Glomerular endothelial cell (primary cell): ENCODE measurements around the gene TIAM2. TPM values are rescaled to one million over a fixed set of nuclear protein-coding genes. Genes with fewer than 3 reads are reported as not detected.
A peak's percentile ranks its signal among the peaks of the same experiment; 100 is the strongest.
"Not testable (repeated sequence)": the region's sequence is repeated elsewhere in the genome, so short reads cannot be mapped to it uniquely, and the experiment has no call there.

ENCODE experiments used
- DNase-seq: peaks from one replicate; pipeline ENCODE4 v3.0.0-alpha.2; 2011; ENCODE audit warnings: low read depth, low spot score; ENCODE audit errors: extremely low read depth
- total RNA-seq: library from RNA; depleted of rRNA; stranded (reverse); fragments of >200 nt; gene quantifications from 2 replicates; pipeline ENCODE4 v1.2.3, GENCODE V29; 2015

TIAM2 gene
- total RNA-seq, 1 donor from 2014 or later, result 10.4 TPM

DNA sequence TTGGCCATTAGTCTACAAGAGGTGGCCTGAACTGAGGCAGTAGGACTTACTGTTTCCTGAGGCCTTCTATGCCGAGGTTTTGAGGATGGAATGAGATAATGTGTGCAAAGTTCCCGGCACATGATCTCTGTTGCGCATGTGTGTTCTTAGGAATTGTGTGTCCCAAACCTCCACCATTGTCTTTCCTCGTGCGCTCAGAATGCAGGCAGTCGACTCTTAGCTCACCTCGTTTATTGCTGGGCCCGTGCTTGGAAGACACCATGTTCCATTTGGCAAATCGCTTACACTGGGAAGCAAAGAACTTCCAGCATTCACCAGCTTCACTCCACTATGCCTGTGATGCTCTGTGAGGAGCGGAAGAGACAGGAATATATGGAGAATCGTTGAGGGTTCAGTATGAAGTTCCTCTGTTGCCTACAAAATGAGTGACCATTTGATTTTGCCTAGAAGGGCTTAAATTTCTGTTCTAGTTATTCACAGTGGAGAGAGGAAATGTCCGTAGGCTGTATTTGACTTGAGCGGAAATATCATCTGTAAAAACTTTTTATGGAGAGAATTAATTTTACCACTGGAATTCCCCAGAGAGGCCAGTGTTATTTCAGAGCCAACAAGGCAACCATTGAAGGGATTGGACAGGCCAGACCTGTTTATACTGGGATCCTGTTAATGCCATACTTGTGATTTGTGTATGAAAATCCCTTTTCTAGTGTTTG, 193.0 kb downstream of the TIAM2 start:
- no peak for DNase-seq

DNA sequence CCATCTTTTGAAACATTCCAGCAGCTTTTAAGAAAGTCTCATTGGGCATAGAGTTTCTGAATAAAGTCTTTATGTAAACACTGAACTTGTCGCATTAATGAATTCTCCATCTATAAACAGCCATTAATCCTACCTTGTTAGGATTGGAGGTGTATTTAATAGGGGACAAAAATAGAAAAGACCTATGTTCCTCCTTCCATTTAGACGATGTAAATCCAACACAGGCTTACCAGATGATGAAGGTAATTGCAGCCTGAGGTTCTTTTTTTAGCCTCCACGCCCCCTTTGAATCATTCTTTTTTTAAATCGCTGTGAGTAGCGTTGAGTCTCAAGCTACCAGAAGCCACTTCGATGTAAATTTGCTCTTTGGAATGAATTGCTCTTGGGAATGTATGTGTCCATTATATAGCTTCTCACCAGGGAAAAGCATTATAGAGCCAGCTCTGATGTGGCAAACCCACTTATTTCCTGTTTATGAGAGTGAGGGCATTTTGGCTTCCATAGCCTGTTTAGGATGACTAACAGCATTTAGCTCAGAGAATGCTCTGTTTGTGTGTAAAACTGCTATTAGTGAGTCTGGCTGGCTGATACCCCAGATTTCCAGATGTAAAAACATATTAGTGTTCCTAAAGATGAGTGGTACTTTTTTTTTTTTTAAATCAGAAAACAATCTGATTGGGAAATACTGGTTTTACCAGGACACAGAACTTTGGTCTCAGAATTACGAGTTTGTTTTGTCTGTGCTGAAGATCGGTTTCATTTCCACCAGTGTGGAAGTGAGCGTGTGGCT, 193.8 kb downstream of the TIAM2 start:
- DNase-seq, result peak; percentile 91

DNA sequence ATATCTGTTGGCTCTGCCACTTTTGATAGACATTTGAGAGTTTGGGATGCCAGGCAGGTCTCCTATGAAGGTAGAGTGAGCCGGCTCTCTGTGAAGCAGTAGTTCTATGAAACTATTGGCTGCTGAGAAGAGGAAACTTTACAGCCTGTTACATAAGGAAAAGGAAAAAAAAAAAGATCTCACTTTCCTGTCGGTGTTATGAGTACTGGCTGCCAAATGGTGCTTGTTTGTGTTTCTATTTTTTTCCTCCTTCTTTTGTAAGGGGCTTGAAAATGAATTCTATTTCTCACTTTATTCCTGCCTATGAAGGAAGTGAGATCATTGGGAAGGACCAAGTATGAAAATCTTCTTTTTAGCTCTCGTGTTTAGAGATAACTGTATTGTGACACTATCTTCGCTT, 195.6 kb downstream of the TIAM2 start:
- DNase-seq, result no peak

DNA sequence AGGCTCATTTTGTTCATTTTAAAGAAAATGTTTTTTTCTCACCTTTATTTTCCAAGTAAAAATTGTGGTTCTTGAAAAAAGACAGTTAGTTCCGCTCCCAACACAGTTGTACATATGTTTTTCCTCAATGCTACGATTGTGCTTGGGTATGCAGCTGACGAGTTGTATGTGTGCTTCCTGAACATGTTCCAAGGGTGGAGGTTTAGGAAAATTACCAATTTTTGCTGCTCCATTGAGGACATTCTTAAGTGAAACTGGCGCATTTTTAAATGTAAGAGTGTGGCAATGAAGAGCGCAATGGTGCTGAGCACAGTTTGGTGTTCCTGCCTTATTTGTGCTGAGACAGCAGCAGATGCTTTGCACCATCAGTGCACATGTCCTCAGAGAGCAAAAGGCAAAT, 198.4 kb downstream of the TIAM2 start:
- no peak for DNase-seq

DNA sequence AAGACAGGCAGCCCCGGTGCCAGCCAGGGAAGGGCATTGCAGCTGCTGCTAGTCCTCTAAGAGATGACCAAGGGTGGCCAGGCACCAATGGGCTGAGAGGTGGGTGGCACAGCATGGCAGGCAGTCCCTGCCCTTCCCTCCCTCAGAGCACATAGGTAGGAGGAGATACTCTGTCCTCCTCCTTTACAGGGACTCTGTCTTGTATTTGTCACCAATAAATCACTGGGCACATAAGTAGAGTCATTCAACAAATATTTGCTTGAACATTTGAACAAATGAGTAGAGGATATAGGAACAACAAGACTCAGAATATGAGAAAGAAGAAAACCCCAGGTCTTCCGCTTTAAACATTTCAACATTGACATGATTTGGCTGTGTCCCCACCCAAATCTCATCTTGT, 199.3 kb downstream of the TIAM2 start:
- no peak for DNase-seq

DNA sequence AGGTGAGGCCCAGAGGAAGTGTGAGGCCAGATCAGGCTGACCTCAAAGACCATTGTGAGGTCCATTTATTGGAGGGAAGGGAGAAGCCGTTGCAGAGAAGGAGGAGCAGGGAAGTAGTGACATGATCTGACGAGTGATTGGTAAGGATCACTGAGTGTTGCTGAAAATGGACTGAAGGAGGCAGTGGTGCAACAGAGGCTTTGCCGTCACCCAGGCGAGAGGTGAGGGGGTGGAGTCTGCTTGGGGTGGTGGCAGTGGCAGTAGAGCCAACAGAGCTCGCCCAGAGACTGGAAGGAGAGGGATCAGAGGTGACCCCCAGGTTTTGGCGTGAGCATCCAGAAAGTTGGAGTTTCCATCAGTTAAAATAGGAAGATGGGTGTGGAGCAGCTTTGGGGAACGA, 200.8 kb downstream of the TIAM2 start:
- no peak for DNase-seq

DNA sequence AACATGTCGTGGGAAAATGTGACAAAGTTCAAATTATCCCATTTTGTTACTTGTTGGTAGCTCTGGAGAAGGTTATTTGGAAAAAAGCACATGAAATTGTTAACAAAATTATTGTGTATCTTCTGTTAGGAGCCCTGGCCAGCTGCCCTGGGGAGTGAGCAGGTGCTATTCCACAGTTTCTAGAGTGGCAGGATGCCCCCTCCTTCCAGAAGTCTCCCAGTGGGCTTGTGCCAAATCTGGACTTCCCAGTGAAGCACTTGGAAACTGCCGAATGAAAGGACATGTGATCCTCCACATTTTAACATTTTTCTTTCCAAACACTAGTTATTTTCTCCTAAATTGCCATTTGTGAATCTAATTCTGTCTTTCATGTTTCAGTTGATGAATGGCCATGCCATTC, 201.8 kb downstream of the TIAM2 start:
- no peak for DNase-seq

DNA sequence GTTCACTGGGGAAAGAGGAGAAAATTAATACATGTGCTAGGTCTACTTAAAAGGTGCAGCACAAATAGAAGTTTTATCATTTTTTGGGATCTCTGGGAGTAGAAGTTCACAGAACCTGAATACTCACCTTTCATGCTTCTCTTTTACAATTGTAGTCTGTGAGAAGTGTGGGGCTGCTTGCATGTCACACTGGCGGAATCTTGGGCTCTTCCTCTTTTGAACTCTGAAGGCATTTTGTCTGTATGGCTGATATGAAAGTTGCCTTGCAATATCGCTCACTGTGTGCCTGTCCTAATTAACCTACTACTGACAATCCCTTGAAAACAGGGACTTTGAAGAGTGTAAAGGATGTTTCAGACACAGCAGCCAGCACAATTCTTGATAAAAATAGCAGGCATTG, 202.8 kb downstream of the TIAM2 start:
- no peak for DNase-seq

DNA sequence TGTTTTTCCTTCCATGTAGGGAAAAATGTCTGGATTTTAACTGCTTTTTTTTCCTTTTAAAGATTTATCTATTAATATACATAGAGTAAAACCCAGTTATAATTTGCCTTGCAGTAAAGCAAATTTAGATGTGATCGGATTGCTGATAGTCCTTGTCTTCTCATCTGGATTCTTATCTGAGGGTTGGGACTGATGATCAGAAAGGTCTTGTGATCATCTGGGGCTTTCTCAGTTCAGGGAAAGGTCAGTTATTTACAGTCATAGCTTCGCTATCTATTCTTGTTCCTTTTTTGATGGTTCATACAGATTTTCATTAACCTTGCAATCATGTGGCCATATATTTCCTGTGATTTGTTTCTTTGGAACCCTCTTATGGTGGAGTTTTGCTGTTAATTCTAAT, 204.9 kb downstream of the TIAM2 start:
- no peak for DNase-seq

DNA sequence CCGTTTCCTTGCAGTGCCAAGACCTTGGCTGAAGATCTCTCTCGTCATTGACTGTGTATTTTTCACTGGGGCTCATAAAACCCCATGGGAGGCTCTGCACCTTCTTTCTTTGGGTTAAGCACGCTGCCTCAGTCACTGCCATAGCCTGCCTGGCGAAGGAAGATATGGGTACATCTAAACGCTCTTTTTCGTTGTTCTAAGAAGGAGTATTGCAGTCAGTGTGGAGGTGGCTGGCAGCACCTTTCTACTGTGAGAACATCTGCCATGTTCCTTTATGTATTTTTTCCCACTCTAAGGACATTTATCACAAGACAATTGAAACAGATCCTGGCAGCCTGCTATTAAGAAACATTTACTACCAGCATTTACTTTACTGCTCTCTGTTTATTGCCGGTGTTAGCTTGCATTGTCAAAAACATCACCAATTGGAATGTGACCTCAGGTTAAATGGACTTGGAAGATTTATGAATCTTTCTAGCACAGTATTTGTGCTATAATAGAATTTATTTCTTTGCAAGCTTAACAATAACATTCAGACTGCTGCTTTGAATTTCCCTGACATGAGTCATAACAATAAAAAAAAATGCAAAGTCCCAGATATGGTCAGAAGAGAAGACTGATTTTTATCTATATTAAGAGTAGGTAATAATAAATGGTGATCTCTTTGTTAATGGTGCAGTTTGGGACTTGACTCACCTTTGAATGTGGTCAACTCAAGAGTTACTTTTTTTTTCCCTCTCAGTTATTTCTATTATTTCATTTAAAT, 206.5 kb downstream of the TIAM2 start:
- peak; percentile 89 for DNase-seq

DNA sequence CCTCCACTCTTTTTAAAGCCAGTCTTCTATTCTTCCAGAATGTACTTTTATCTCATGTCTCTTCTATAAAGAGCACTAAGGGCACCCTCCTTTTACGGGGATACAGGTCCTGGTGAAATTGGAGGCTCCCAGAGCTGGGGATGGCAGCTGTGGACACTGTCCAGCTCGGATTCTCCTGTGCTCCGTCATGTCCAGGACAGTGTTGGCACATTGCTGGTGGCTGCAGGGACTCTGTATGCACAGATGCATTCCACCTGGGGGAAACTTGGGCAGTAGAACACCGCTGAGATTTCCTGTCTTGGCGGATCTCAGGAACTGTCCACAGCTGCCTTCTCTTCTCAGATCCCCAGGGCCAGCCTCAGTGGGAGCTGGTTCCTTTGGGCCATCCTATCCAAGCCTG, 212.1 kb downstream of the TIAM2 start:
- DNase-seq, result no peak

DNA sequence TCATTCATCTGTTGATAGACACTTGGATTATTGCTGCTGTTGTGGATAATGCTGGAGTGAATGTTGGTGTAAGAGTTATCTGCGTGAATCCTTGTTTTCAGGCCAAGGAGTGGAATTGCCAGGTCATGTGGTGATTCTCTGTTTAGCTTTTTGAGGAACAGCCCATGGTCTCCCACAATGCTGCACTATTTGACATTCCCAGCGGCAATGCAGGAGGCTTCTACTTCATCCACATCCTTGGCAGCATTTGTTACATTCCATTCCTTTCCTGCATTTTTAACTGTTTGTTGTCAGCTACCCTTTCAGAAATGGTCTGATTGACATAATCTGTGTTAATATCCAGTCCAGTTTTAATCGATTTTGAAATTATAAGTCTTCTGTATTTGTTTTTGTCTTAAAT, 217.0 kb downstream of the TIAM2 start:
- DNase-seq, result no peak

DNA sequence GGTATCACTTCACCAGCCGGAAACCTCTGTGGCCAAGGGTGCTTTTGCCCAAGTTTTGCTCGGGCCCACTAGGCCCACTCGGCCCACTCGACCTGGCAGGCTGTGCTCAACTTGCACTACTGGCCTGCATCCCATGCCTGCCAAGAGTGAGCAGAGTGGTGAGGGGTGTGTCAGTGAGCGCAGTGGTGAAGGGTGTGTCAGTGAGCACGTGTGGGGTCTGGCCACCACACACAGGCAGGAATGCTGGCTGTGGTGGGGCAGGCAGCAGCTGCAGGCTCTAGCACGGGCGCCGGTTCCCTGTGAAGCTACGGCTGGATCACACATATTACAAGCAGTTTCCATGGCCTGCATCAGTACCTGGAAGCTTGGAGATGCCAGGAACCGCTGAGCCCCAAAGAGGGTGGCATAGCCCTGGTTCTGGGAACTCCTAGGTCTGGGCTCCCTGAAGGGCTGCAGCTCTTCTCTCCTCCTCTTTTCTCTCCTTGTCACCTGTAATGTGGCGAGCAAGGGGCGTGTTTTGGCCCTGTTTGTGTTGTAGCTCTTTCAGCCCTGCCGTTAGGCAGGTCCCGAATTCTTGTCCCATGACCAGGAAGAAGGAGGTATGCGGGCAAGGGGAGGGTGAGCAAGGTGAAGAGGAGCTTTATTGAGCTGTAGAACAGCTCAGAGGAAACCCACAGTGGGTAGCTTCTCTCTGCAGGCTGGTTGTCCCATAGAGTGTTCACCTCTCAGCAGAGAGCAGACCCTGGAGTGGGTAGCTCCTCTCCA, 217.7 kb downstream of the TIAM2 start:
- no peak for DNase-seq

DNA sequence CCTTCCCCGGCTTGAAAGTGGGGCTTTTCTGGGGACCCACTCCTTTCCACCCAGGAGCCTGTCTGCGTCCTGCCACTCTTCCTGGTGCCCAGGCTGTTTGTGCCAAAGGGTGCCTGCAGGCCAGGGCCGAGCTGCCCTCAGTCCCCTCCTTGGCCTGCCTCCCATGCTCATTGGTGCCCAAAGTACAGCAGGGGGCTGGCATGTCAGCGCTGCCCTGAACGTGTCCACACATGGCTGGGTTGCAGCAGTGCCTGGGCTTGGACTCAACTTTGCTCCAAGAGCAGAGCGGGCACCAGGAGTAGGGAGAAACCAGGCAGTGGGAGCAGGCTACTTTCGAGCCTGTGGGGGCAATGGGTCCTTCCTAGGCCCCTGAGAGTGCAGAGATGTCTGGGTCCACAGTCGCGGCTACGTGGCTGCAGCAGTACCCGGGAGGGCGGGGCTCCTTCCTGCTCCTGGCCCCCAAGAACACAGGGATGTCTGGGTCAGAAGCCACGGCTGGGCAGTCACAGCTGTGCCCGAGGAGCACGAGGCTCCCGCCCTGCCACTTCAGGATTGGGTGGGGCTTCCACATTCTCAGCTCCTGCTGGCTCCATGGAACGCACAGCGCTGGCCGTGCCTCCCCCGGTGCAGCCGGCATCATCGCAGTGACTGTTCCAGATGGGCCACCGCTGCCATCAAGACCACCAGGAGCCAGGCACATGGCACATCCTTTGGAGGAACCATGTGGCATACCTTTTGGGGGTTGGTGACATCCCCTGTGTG, 218.7 kb downstream of the TIAM2 start:
- DNase-seq, result no peak

DNA sequence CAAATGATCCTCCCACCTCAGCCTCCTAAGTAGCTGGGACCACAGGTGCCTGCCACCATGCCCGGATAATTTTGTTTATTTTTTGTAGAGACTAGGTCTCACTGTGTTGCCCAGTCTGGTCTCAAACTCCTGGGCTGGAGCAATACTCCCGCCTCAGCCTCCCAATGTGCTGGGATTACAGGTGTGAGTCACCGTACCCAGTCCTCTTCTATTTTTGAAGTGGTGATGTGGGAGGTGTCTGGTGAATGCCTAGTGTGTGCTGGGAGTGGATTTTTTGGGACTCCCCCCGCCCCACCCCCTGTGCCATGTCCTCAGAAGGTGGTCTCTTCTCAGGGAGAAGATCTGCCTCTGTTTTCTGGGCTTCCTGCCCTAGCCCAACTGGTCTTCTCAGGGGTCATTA, 220.8 kb downstream of the TIAM2 start:
- DNase-seq, result no peak

DNA sequence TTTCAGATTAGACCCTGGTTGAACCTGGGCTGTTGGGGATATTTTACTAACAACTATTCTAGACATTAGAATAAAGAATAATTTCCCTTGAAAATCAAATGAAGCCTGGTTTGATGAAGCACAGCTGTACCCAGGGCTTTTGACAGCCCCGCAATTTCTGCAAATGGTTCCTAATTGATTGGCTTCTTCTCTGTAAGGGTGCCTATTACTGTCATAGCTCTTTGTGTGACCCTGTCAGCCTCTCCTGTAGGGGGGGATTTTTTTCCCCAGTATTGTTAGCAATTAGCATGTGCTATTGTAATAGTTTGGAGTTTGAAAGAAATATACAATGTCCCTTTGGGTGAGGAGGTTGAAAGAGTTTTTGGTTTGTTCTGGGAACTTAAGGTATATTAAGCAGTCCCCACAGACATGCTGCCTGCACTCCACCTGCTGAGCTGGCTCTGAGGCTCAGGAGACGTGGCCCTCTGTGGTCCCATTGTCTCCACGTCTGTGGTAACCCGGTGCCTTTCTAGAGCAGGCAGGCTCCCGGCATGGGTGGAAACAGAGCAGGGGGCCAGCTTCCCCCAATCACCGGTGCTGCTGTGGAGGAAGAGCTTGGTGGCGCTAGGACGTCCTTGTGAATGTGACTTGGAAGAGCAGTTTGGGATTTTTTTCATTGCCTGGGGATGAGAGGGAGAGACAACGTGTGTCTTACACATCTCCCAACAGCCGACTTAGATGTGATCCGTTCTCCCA, 221.4 kb downstream of the TIAM2 start:
- DNase-seq, result no peak

DNA sequence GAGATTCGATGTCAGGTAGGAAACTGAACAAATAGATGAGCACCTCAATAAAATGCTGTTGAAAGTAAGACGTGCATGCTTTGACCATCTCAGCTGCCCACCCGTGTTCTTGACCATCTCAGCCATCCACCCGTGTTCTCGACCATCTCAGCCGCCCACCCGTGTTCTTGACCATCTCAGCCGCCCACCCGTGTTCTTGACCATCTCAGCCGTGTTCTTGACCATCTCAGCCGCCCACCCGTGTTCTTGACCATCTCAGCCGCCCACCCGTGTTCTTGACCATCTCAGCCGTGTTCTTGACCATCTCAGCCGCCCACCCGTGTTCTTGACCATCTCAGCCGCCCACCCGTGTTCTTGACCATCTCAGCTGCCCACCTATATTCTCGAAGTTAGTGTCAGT, 223.6 kb downstream of the TIAM2 start:
- not testable (repeated sequence) for DNase-seq

DNA sequence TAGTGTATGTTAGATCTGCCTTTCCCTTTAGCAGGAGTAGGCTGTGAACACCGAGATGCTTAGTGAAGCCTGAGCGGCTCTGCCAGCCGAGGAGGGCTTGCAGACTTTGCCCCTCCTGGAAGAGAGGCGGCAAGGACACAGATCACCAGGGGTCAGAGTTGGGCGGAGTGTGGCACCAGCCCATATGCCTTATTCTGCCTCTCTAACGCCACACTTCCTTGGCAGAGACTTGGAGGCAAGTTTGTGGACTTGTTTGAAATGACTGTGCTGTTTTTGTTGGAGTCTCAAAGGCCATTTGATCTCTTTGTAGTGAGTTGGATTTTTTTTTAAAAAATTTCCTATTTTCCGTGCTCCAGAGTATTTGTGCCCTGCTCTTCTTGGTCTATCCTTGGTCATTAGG, 224.2 kb downstream of the TIAM2 start:
- DNase-seq, result no peak

DNA sequence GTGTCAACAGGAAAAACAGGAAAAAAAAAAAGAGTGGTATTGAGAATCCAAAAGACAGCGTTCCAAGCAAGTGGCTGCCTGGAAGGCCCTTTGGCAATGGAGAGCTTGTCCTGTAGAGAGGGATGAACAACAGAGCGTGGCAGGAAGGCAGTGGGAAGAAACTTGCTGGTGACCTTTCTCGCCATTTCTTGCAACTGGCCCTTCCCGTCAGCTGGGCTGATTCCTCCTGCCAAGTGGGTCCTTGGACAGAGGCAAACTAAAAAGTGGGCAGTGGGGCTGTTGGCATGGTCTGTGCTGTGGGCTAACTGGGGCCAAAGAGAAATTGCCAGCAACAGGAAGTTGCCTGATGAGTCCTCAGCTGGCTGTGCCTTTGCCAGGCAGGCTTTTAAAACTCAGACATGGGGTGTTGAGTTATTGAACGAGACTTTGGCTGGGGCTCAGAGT, 224.8 kb downstream of the TIAM2 start:
- DNase-seq, result no peak
